Measurements from ENCODE around the gene DUSP28. TPM values are rescaled to one million over a fixed set of nuclear protein-coding genes. Genes with fewer than 3 reads are reported as not detected.
"Not testable (repeated sequence)": the region's sequence is repeated elsewhere in the genome, so short reads cannot be mapped to it uniquely, and the experiment has no call there.

Gene DUSP28
- total RNA-seq, 1 donor from 2014 or later = 6.1 TPM

- peaks cover 28% of the 10 kb centered on the region for H3K9me3 Mint-ChIP-seq
- DNase-seq (ENCODE audit: low read depth, low spot score) = no peak
- no peak overlapping the region for H3K27ac Mint-ChIP-seq (ENCODE audit: unreplicated experiment)
- no peaks in the 10 kb centered on the region for H3K4me1 Mint-ChIP-seq
- H3K36me3 Mint-ChIP-seq (ENCODE audit: low read depth) = peaks cover 81% of the 10 kb centered on the region
- H3K27me3 Mint-ChIP-seq (ENCODE audit: low read depth) = no peaks in the 10 kb centered on the region
- no peak overlapping the region for H3K4me3 Mint-ChIP-seq
- TF ChIP-seq, protein P1, sequence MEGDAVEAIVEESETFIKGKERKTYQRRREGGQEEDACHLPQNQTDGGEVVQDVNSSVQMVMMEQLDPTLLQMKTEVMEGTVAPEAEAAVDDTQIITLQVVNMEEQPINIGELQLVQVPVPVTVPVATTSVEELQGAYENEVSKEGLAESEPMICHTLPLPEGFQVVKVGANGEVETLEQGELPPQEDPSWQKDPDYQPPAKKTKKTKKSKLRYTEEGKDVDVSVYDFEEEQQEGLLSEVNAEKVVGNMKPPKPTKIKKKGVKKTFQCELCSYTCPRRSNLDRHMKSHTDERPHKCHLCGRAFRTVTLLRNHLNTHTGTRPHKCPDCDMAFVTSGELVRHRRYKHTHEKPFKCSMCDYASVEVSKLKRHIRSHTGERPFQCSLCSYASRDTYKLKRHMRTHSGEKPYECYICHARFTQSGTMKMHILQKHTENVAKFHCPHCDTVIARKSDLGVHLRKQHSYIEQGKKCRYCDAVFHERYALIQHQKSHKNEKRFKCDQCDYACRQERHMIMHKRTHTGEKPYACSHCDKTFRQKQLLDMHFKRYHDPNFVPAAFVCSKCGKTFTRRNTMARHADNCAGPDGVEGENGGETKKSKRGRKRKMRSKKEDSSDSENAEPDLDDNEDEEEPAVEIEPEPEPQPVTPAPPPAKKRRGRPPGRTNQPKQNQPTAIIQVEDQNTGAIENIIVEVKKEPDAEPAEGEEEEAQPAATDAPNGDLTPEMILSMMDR (conservative IDR thresholded peaks at IDR 0.05) = no peak
Observed at GRCh38 chr2:240529344-240529999, 30.7 kb upstream of the DUSP28 start.

GRCh38 chr2:240530181-240530580 is 30.0 kb upstream of the DUSP28 start:
- H3K4me3 Mint-ChIP-seq = no peak overlapping the region
- H3K36me3 Mint-ChIP-seq (ENCODE audit: low read depth) = peaks cover 81% of the 10 kb centered on the region
- no peaks in the 10 kb centered on the region for H3K4me1 Mint-ChIP-seq
- no peak overlapping the region for H3K27ac Mint-ChIP-seq (ENCODE audit: unreplicated experiment)
- DNase-seq (ENCODE audit: low read depth, low spot score) = no peak
- peaks cover 23% of the 10 kb centered on the region for H3K9me3 Mint-ChIP-seq
- H3K27me3 Mint-ChIP-seq (ENCODE audit: low read depth) = no peaks in the 10 kb centered on the region
- TF ChIP-seq, protein P1 (conservative IDR thresholded peaks at IDR 0.05) = no peak

DNA sequence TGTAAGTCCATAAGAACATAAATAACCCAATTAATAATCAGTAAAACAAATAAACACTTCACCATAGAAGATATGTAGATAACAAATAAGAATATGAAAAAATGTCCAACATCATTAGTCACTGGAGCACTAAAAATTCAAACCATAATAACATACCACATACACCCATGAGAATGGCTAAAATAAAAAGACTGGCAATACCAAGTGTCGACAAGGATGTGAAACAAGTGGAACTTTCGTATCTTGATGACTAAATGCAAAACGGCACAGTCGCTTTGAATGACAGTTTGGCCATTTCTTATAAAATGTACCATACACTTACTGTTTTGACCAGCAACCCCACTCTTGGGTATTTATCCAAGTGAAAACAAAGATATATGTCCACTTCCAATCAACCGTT is 29.1 kb upstream of the DUSP28 start:
- Mint-ChIP-seq H3K27ac (ENCODE audit: unreplicated experiment) (no peak overlapping the region), H3K4me1 (no peaks in the 10 kb centered on the region), H3K9me3 (peaks cover 23% of the 10 kb centered on the region), H3K4me3 (no peak overlapping the region), H3K27me3 (ENCODE audit: low read depth) (no peaks in the 10 kb centered on the region), H3K36me3 (ENCODE audit: low read depth) (peaks cover 78% of the 10 kb centered on the region)
- DNase-seq (ENCODE audit: low read depth, low spot score) = no peak
- TF ChIP-seq, protein P1 (conservative IDR thresholded peaks at IDR 0.05) = no peak

- Mint-ChIP-seq H3K4me1 (no peaks in the 10 kb centered on the region), H3K4me3 (no peak overlapping the region), H3K27ac (ENCODE audit: unreplicated experiment) (no peak overlapping the region), H3K27me3 (ENCODE audit: low read depth) (no peaks in the 10 kb centered on the region), H3K36me3 (ENCODE audit: low read depth) (peaks cover 72% of the 10 kb centered on the region), H3K9me3 (peaks cover 20% of the 10 kb centered on the region)
- TF ChIP-seq, protein P1 (conservative IDR thresholded peaks at IDR 0.05) = no peak
- no peak for DNase-seq (ENCODE audit: low read depth, low spot score)
Observed at GRCh38 chr2:240532031-240532775, 28.0 kb upstream of the DUSP28 start.

DNA sequence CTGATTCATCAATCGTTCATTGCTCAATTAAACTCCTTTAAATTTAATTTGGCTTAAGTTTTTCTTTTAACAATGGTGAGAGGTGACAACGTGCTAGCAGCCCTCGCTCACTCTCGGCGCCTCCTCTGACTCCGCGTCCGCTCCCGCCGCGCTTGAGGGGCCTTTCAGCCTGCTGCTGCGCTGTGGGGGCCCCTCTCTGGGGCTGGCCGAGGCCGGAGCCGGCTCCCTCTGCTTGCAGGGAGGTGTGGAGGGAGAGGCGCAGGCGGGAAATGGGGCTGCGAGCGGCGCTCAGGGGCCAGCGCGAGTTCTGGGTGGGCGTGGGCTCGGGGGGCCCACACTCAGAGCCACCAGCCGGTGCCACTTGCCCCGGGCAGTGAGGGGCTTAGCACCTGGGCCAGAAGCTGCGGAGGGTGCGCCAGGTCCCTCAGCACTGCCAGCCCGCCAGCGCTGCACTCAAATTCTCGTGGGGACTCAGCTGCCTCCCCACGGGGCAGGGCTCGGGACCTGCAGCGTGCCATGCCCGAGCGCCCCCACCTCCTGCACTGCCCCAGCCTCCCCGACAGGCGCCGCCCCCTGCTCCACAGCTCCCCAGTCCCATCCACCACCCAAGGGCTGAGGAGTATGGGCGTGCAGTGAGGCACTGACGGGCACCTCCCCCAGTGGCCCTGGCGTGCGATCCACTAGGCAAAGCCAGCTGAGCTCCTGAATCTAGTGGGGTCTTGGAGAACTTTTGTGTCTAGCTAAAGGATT is 22.0 kb upstream of the DUSP28 start:
- no peak overlapping the region for H3K27ac Mint-ChIP-seq (ENCODE audit: unreplicated experiment)
- H3K9me3 Mint-ChIP-seq = peaks cover 14% of the 10 kb centered on the region
- H3K4me3 Mint-ChIP-seq = no peak overlapping the region
- peaks cover 56% of the 10 kb centered on the region for H3K36me3 Mint-ChIP-seq (ENCODE audit: low read depth)
- no peak for DNase-seq (ENCODE audit: low read depth, low spot score)
- no peaks in the 10 kb centered on the region for H3K4me1 Mint-ChIP-seq
- TF ChIP-seq, protein P1 (conservative IDR thresholded peaks at IDR 0.05) = no peak
- no peaks in the 10 kb centered on the region for H3K27me3 Mint-ChIP-seq (ENCODE audit: low read depth)

DNA sequence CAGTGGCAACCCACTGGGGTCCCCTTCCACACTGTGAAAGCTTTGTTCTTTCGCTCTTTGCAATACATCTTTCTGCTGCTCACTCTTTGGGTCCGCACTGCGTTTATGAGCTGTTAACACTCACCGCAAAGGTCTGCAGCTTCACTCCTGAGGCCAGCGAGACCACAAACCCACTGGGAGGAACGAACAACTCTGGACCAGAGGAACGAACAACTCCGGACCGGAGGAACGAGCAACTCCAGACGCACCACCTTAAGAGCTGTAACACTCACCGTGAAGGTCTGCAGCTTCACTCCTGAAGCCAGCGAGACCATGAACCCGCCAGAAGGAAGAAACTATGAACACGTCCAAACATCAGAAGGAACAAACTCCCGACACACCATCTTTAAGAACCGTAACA is 21.1 kb upstream of the DUSP28 start:
- not testable (repeated sequence) for H3K4me3 Mint-ChIP-seq; DNase-seq (ENCODE audit: low read depth, low spot score); H3K27me3 Mint-ChIP-seq (ENCODE audit: low read depth); H3K27ac Mint-ChIP-seq (ENCODE audit: unreplicated experiment); H3K4me1 Mint-ChIP-seq
- Mint-ChIP-seq H3K36me3 (ENCODE audit: low read depth) (peaks cover 53% of the 10 kb centered on the region), H3K9me3 (peaks cover 14% of the 10 kb centered on the region)

Data from neural crest cell (in vitro differentiated cells).